ENCODE data around the gene PTCH2.

The PTCH2 gene

DNA sequence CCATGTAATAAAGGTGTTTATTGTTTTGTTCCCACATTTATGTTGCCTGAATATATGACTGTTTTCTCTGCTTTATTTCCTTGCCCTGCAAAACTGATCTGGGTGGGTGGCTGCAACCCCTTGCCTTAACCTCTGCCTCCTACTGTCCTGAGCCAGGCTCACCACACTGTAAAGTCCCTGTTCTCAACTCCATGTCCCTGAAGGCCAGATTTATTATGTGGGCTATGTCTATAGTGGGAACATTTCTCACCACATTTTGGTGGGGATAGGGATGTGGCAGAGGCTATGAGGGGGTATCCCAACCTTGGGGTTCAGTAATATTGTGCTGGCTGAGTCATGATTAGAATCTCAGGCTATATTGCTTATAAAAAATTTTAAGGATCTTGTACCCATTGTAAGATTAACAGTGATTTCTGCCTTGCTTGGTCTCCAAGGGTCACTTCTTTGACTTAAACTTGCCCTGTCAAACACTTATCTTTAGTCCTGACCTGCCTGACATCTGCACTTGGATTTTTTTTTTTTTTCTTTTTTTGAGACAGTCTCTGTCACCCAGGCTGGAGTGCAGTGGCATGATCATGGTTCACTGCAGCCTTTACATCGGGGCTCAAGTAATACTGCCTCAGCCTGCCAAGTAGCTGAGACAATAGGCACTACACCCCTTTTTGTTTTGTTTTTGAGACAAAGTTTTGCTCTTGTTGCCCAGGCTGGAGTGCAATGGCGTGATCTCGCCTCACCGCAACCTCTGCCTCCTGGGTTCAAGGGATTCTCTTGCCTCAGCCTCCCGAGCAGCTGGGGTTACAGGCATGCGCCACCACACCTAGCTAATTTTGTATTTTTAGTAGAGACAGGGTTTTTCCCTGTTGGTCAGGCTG, 64.1 kb downstream of the PTCH2 start:
- DNase-seq, result no peak

DNA sequence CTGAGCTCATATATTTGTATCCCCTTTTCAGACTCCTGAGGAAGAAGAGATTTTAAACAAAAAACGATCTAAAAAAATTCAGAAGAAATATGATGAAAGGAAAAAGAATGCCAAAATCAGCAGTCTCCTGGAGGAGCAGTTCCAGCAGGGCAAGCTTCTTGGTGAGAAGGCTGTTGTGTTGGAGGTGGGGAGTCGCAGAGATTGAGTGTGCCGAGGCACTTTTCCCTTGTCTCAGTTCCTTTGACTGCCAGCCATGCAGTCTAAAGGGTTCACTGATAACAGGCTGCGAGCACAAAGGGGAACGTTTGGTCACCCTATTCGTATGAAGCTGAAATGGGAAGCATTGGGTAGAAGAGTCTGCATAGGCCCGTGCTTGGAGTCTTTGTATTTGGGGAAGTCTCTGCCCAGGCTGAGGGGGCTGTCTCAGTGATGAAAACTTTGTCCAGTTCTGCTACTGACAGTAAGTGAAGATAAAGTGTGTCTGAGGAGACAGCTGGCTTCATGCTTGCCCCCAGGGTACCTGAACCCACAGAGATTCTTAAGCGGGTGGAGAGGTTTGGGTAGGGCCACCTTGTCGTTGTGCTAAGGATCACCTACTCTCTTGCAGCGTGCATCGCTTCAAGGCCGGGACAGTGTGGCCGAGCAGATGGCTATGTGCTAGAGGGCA, 65.0 kb downstream of the PTCH2 start:
- no peak for DNase-seq

DNA sequence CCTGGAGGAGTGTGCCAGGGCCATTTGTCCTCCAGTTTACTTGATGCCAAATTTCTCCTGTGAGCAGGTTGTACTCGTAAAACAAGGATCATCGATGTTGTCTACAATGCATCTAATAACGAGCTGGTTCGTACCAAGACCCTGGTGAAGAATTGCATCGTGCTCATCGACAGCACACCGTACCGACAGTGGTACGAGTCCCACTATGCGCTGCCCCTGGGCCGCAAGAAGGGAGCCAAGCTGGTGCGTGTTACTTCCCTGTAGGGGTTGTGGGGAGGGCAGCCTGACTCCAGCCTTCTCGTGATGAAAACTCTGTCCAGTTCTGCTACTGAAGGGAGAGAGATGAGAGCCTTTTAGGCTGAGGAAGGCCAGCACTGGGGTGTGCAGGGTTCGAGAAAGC, 65.5 kb downstream of the PTCH2 start:
- no peak for DNase-seq

GRCh38 chr1:44776730-44777068, 66.4 kb downstream of the PTCH2 start:
- no peak for DNase-seq

GRCh38 chr1:44775930-44776729, 66.9 kb downstream of the PTCH2 start:
- no peak for DNase-seq

DNA sequence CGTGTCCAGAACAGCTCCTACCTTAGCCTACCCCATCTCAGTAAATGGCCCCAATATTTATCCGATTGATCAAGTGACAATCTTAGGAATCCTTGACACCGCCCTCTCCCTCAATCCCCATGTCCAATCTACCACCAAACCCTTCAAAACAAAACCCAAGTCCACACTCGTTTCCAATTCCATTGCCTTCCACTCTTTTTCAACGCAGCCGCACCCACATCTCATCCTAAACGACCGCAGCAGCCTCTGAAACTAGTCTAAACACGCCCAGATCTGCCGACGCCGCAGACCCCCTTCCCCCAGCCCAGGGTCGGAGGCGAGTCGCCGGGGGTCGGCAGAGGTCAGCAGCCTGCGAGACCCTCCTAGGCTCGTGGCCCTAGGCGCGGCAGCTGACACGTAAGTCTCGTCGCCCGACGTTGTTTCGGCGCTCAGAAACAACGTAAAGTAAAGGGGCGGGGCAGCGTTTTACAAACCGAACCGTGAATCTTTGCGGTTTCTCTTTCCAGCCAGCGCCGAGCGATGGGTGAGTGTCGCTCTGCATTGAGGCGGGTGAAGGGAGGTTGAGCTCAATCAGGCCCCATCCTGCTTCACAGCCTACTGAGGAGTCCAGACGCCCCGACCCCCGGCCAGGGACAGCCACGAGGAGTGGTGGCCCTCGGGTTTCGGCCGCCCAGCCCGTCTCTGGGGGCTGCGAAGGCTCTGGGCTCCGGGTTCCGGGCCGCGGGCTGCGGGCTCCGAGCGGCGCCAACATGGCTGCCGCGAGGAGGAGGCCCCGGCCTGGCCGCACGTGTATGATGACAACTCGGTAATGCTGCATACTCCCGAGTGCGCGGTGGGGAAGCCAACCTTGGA, 67.7 kb downstream of the PTCH2 start, which contains the start of gene RPS8:
RPS8 (plus strand) TSS at position 463 of the 852 bp plus-strand sequence; CDS start at position 520, 57 bp downstream.
- peak; percentile 79 for DNase-seq

All from SHP77 treated with DMSO at 0.1 percent for 48 hours (cell line).